Activated T-helper 17 cell treated with anti-CD3 and anti-CD28 coated beads, Interleukin-2, amount 50 U/mL, for 72 hours (primary cell): ENCODE data around the gene NPR1. TPM values are rescaled to one million over a fixed set of nuclear protein-coding genes. Genes with fewer than 3 reads are reported as not detected.
A peak's percentile ranks its signal among the peaks of the same experiment; 100 is the strongest.
"Not testable (repeated sequence)": the region's sequence is repeated elsewhere in the genome, so short reads cannot be mapped to it uniquely, and the experiment has no call there.

ENCODE experiments used
- ATAC-seq: fragments of 150-1000 bp; cut with Tn5 transposase; replicated peaks from 2 replicates; pipeline ENCODE4 v1.10.0; 2021; ENCODE audit warnings: mild to moderate bottlenecking, moderate library complexity
- H3K27ac Mint-ChIP-seq: one replicate; pipeline ENCODE4 v1.8.0; 2022; ENCODE audit warnings: mixed read lengths
- H3K27me3 Mint-ChIP-seq: one replicate; pipeline ENCODE4 v1.8.0; 2022; ENCODE audit warnings: mixed read lengths
- H3K36me3 Mint-ChIP-seq: one replicate; pipeline ENCODE4 v1.8.0; 2022; ENCODE audit warnings: low read depth, mild to moderate bottlenecking, mixed read lengths
- H3K4me1 Mint-ChIP-seq: one replicate; pipeline ENCODE4 v1.8.0; 2022; ENCODE audit warnings: mixed read lengths
- H3K4me3 Mint-ChIP-seq: one replicate; pipeline ENCODE4 v1.8.0; 2022; ENCODE audit warnings: mild to moderate bottlenecking, mixed read lengths
- H3K9me3 Mint-ChIP-seq: one replicate; pipeline ENCODE4 v1.8.0; 2022; ENCODE audit warnings: mixed read lengths
- total RNA-seq, 2 donors: library from RNA; stranded (reverse); gene quantifications; one replicate each; pipeline ENCODE4 v1.2.3, GENCODE V29; 2022

The NPR1 gene
- total RNA-seq, 2 donors from 2014 or later, result 0.19 TPM; not detected in 1

GRCh38 chr1:153705484-153705883, 27.0 kb downstream of the NPR1 start:
- no peak overlapping the region for H3K27ac Mint-ChIP-seq
- H3K4me1 Mint-ChIP-seq, result no peaks in the 10 kb centered on the region
- H3K9me3 Mint-ChIP-seq, result no peaks in the 10 kb centered on the region
- H3K4me3 Mint-ChIP-seq, result no peak overlapping the region
- H3K36me3 Mint-ChIP-seq, result no peaks in the 10 kb centered on the region
- ATAC-seq, result no peak
- no peaks in the 10 kb centered on the region for H3K27me3 Mint-ChIP-seq

- Mint-ChIP-seq H3K4me3 (no peak overlapping the region), H3K36me3 (no peaks in the 10 kb centered on the region), H3K4me1 (no peaks in the 10 kb centered on the region), H3K27ac (no peak overlapping the region), H3K27me3 (no peaks in the 10 kb centered on the region), H3K9me3 (no peaks in the 10 kb centered on the region)
- ATAC-seq, result no peak
Measured at GRCh38 chr1:153711026-153711425, 32.5 kb downstream of the NPR1 start.

GRCh38 chr1:153716211-153716610, 37.7 kb downstream of the NPR1 start:
- H3K27ac Mint-ChIP-seq, H3K4me1 Mint-ChIP-seq, H3K36me3 Mint-ChIP-seq, H3K4me3 Mint-ChIP-seq, H3K9me3 Mint-ChIP-seq, H3K27me3 Mint-ChIP-seq: not testable (repeated sequence)
- ATAC-seq, result peak; percentile 58

- peak; percentile 90 for ATAC-seq
- peak overlapping the region; percentile 82 for H3K27ac Mint-ChIP-seq
- peaks cover 5% of the 10 kb centered on the region for H3K4me1 Mint-ChIP-seq
- H3K36me3 Mint-ChIP-seq, result no peaks in the 10 kb centered on the region
- no peaks in the 10 kb centered on the region for H3K9me3 Mint-ChIP-seq
- H3K27me3 Mint-ChIP-seq, result no peaks in the 10 kb centered on the region
- peak overlapping the region; percentile 4 for H3K4me3 Mint-ChIP-seq
Measured at GRCh38 chr1:153717330-153717729, 38.8 kb downstream of the NPR1 start.

GRCh38 chr1:153723687-153724086, 45.2 kb downstream of the NPR1 start:
- Mint-ChIP-seq H3K27me3 (no peaks in the 10 kb centered on the region), H3K4me1 (no peaks in the 10 kb centered on the region), H3K27ac (no peak overlapping the region), H3K9me3 (no peaks in the 10 kb centered on the region), H3K36me3 (no peaks in the 10 kb centered on the region), H3K4me3 (no peak overlapping the region)
- ATAC-seq, result no peak

- ATAC-seq, H3K36me3 Mint-ChIP-seq, H3K4me3 Mint-ChIP-seq, H3K9me3 Mint-ChIP-seq, H3K27ac Mint-ChIP-seq, H3K27me3 Mint-ChIP-seq, H3K4me1 Mint-ChIP-seq: not testable (repeated sequence)
Measured at GRCh38 chr1:153724634-153725033, 46.1 kb downstream of the NPR1 start.

- peak within 1 kb of the TSS; percentile 94 for H3K27ac Mint-ChIP-seq
- peak within 1 kb of the TSS; percentile 87 for H3K4me3 Mint-ChIP-seq
- peak; percentile 97 for ATAC-seq
- H3K36me3 Mint-ChIP-seq, result peaks cover 35% of the 10 kb centered on the region
- peaks cover 10% of the 10 kb centered on the region for H3K4me1 Mint-ChIP-seq
- H3K9me3 Mint-ChIP-seq, result no peaks in the 10 kb centered on the region
- H3K27me3 Mint-ChIP-seq, result no peaks in the 10 kb centered on the region
Measured at GRCh38 chr1:153727463-153728304, 49.2 kb downstream of the NPR1 start, which contains the start of gene INTS3. Gene INTS3 (plus strand): TSS chr1:153728050. CDS start chr1:153728635, 585 bp downstream.

GRCh38 chr1:153728305-153729066, 50.0 kb downstream of the NPR1 start:
- Mint-ChIP-seq H3K27ac (peak overlapping the region; percentile 94), H3K9me3 (no peaks in the 10 kb centered on the region), H3K4me3 (peak overlapping the region; percentile 87), H3K36me3 (peaks cover 43% of the 10 kb centered on the region), H3K4me1 (peaks cover 10% of the 10 kb centered on the region), H3K27me3 (no peaks in the 10 kb centered on the region)
- no peak for ATAC-seq

GRCh38 chr1:153730468-153730988, 52.0 kb downstream of the NPR1 start:
- Mint-ChIP-seq H3K4me3 (peak overlapping the region; percentile 87), H3K27me3 (no peaks in the 10 kb centered on the region), H3K27ac (peak overlapping the region; percentile 43), H3K36me3 (peaks cover 54% of the 10 kb centered on the region), H3K4me1 (peaks cover 18% of the 10 kb centered on the region), H3K9me3 (no peaks in the 10 kb centered on the region)
- ATAC-seq, result no peak

- Mint-ChIP-seq H3K36me3 (peaks cover 71% of the 10 kb centered on the region), H3K4me1 (peaks cover 16% of the 10 kb centered on the region), H3K27ac (peak overlapping the region; percentile 61), H3K9me3 (no peaks in the 10 kb centered on the region), H3K4me3 (no peak overlapping the region), H3K27me3 (no peaks in the 10 kb centered on the region)
- ATAC-seq, result no peak
Measured at GRCh38 chr1:153733970-153734369, 55.5 kb downstream of the NPR1 start.

GRCh38 chr1:153734396-153735089, 56.1 kb downstream of the NPR1 start:
- H3K27me3 Mint-ChIP-seq, result no peaks in the 10 kb centered on the region
- peak overlapping the region; percentile 61 for H3K27ac Mint-ChIP-seq
- no peak overlapping the region for H3K4me3 Mint-ChIP-seq
- H3K9me3 Mint-ChIP-seq, result no peaks in the 10 kb centered on the region
- H3K36me3 Mint-ChIP-seq, result peaks cover 66% of the 10 kb centered on the region
- peaks cover 11% of the 10 kb centered on the region for H3K4me1 Mint-ChIP-seq
- no peak for ATAC-seq

GRCh38 chr1:153735090-153735420, 56.6 kb downstream of the NPR1 start:
- no peak for ATAC-seq
- Mint-ChIP-seq H3K9me3 (no peaks in the 10 kb centered on the region), H3K4me3 (no peak overlapping the region), H3K27me3 (no peaks in the 10 kb centered on the region), H3K27ac (no peak overlapping the region), H3K36me3 (peaks cover 65% of the 10 kb centered on the region), H3K4me1 (peaks cover 11% of the 10 kb centered on the region)

- no peak for ATAC-seq
- Mint-ChIP-seq H3K4me1 (peaks cover 32% of the 10 kb centered on the region), H3K4me3 (peak overlapping the region; percentile 36), H3K27ac (peak overlapping the region; percentile 70), H3K9me3 (no peaks in the 10 kb centered on the region), H3K27me3 (no peaks in the 10 kb centered on the region), H3K36me3 (peaks cover 80% of the 10 kb centered on the region)
Measured at GRCh38 chr1:153741986-153742385, 63.5 kb downstream of the NPR1 start.

- Mint-ChIP-seq H3K27ac (peak overlapping the region; percentile 70), H3K4me3 (peak overlapping the region; percentile 36), H3K4me1 (peaks cover 32% of the 10 kb centered on the region), H3K27me3 (no peaks in the 10 kb centered on the region), H3K36me3 (peaks cover 80% of the 10 kb centered on the region), H3K9me3 (no peaks in the 10 kb centered on the region)
- peak; percentile 75 for ATAC-seq
Measured at GRCh38 chr1:153742411-153743142, 64.1 kb downstream of the NPR1 start.
